ENCODE data around the gene LRRC25. TPM values are rescaled to one million over a fixed set of nuclear protein-coding genes. Genes with fewer than 3 reads are reported as not detected.
A peak's percentile ranks its signal among the peaks of the same experiment; 100 is the strongest.
"Not testable (repeated sequence)": the region's sequence is repeated elsewhere in the genome, so short reads cannot be mapped to it uniquely, and the experiment has no call there.

Gene LRRC25
- total RNA-seq, 1 experiment from 2014 or later = not detected

DNA sequence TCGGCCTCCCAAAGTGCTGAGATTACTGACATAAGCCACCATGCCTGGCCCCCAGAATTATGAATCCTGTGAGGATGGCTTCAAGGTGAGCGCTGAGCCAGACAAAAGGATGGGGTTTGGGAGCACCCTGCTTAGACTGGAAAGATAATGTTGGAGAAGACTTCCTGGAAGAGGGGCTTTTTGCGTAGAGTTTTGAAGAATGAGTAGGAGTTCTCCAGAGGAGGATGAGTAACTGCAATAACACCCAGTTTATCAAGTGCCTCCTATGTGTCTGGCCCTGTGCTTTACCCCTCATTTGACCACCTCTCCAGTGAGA, 12.1 kb downstream of the LRRC25 start:
- H3K4me2 ChIP-seq (ENCODE audit: low read length) = peak overlapping the region; percentile 53
- no peak overlapping the region for H3K4me3 ChIP-seq (ENCODE audit: low read length)
- no peak overlapping the region for H3K9ac ChIP-seq (ENCODE audit: low read length)
- TSS peak; percentile 89 for BruUV-seq (replicated peaks)
- H3K36me3 ChIP-seq (ENCODE audit: low read depth, low read length) = no peaks in the 10 kb centered on the region
- no peaks in the 10 kb centered on the region for H3K9me2 ChIP-seq (replicated peaks; ENCODE audit: low read length)
- H2AFZ ChIP-seq (ENCODE audit: low read length) = peak overlapping the region; percentile 19; the same call in 1 of the 2 replicates
- H3K27me3 ChIP-seq (ENCODE audit: low read length) = no peaks in the 10 kb centered on the region
- H4K20me1 ChIP-seq (ENCODE audit: low read length) = no peaks in the 10 kb centered on the region
- DNase-seq = no peak
- H3K27ac ChIP-seq (ENCODE audit: low read length) = no peak overlapping the region
- ATAC-seq = no peak
- no peaks in the 10 kb centered on the region for H3F3A ChIP-seq (ENCODE audit: low read length, unreplicated experiment)
- H3K4me1 ChIP-seq (ENCODE audit: insufficient read depth, low read length) = peaks cover 11% of the 10 kb centered on the region
- H3K9me3 ChIP-seq (ENCODE audit: low read length) = no peaks in the 10 kb centered on the region
- no peak for TF ChIP-seq EZH2phosphoT487 (IDR thresholded peaks at IDR 0.05; ENCODE audit: borderline replicate concordance, low read length)
- no peak for TF ChIP-seq EZH2 (IDR thresholded peaks at IDR 0.05; ENCODE audit: low read length, unreplicated experiment)
- no peak for TF ChIP-seq CTCF (conservative IDR thresholded peaks at IDR 0.05; ENCODE audit: low read depth, low read length)
- H3K79me2 ChIP-seq (ENCODE audit: low read length) = no peaks in the 10 kb centered on the region; the same call in 1 of the 2 replicates
- CTCF ChIA-PET = interaction anchor here (0.5 to 1.0 kb wide), 6 partner anchors 11 to 106 kb away, joined by 3 to 8 read pairs (median 4); no protein-coding TSS in a partner anchor
- POLR2A ChIA-PET (ENCODE audit: unreplicated experiment) = no interaction called here
- intact Hi-C loops (cut with micrococcal nuclease) = no loop called here

GRCh38 chr19:18384775-18385174, 12.6 kb downstream of the LRRC25 start:
- H3K4me1 ChIP-seq (ENCODE audit: insufficient read depth, low read length) = peaks cover 16% of the 10 kb centered on the region
- no peak overlapping the region for H2AFZ ChIP-seq (ENCODE audit: low read length)
- ChIA-PET POLR2A (ENCODE audit: unreplicated experiment) (no interaction called here), CTCF (no interaction called here)
- no peak overlapping the region for H3K9ac ChIP-seq (ENCODE audit: low read length)
- BruUV-seq (replicated peaks) = no TSS peak
- H3K4me3 ChIP-seq (ENCODE audit: low read length) = no peak overlapping the region
- no peak for ATAC-seq
- no peak for TF ChIP-seq CTCF (conservative IDR thresholded peaks at IDR 0.05; ENCODE audit: low read depth, low read length)
- TF ChIP-seq EZH2phosphoT487 (IDR thresholded peaks at IDR 0.05; ENCODE audit: borderline replicate concordance, low read length) = no peak
- TF ChIP-seq EZH2 (IDR thresholded peaks at IDR 0.05; ENCODE audit: low read length, unreplicated experiment) = no peak
- H3F3A ChIP-seq (ENCODE audit: low read length, unreplicated experiment) = no peaks in the 10 kb centered on the region
- H3K27me3 ChIP-seq (ENCODE audit: low read length) = no peaks in the 10 kb centered on the region
- intact Hi-C loops (cut with micrococcal nuclease) = no loop called here
- H3K36me3 ChIP-seq (ENCODE audit: low read depth, low read length) = no peaks in the 10 kb centered on the region
- no peak overlapping the region for H3K27ac ChIP-seq (ENCODE audit: low read length)
- DNase-seq = no peak
- no peaks in the 10 kb centered on the region for H4K20me1 ChIP-seq (ENCODE audit: low read length)
- H3K4me2 ChIP-seq (ENCODE audit: low read length) = no peak overlapping the region
- no peaks in the 10 kb centered on the region; the same call in 1 of the 2 replicates for H3K79me2 ChIP-seq (ENCODE audit: low read length)
- H3K9me2 ChIP-seq (replicated peaks; ENCODE audit: low read length) = no peaks in the 10 kb centered on the region
- H3K9me3 ChIP-seq (ENCODE audit: low read length) = no peaks in the 10 kb centered on the region

- H3K27ac ChIP-seq (ENCODE audit: low read length); DNase-seq; POLR2A ChIA-PET (ENCODE audit: unreplicated experiment): not testable (repeated sequence)
These were observed 13.8 kb downstream of the LRRC25 start for GRCh38 chr19:18383622-18384021.

More at GRCh38 chr19:18383622-18384021, 13.8 kb downstream of the LRRC25 start:
- H4K20me1 ChIP-seq (ENCODE audit: low read length); H3K79me2 ChIP-seq (ENCODE audit: low read length); H3K4me3 ChIP-seq (ENCODE audit: low read length); H3K36me3 ChIP-seq (ENCODE audit: low read depth, low read length); H3K27me3 ChIP-seq (ENCODE audit: low read length); intact Hi-C loops (cut with micrococcal nuclease); ATAC-seq; H3K9me2 ChIP-seq (replicated peaks; ENCODE audit: low read length); H3F3A ChIP-seq (ENCODE audit: low read length, unreplicated experiment); H3K9ac ChIP-seq (ENCODE audit: low read length); CTCF ChIA-PET; BruUV-seq (replicated peaks); H2AFZ ChIP-seq (ENCODE audit: low read length); H3K4me2 ChIP-seq (ENCODE audit: low read length); H3K9me3 ChIP-seq (ENCODE audit: low read length): not testable (repeated sequence)
- peaks cover 23% of the 10 kb centered on the region for H3K4me1 ChIP-seq (ENCODE audit: insufficient read depth, low read length)
